IPS DF 19.7 (cell line): ENCODE results near the gene ZNF385B.

ENCODE experiments used
- DNase-seq: peaks from one replicate; pipeline ENCODE4 v3.0.0-alpha.2; 2013; ENCODE audit warnings: low read depth, low spot score

Gene ZNF385B

DNA sequence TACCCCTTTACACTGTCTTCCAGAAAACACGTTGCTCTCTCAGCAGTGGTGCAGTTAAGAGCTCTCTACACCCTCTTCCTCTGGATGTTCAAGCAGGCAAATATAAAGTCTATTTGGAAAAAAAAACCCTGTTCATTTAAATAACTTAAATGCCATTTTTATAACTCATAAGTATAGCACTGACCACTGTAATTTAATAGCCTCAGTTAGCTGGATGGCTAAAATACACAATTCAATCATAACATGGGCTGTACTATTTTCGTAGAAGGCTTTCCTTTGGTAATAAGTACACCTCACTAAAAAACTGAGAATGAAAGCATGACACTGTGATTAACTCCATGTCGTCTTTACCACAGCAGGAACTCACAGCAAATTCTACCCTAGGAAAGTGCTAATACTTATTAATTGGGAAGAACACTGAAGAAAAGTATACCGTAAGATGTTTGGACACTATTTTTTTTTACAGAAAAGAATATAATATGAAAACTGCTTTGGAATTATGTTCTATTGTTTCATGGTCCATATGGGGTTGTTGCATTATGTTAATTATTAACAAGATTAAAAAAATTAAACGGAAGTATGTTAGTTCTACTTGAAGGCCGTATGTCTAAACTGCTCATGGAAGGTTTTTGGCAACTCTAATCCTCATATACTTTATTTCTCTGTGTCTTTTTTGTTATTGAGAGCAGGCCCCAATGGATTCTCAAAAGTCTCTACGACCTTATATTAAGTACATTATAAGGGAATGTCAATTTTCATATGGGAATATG lies 269.1 kb downstream of the ZNF385B start:
- DNase-seq: no peak

DNA sequence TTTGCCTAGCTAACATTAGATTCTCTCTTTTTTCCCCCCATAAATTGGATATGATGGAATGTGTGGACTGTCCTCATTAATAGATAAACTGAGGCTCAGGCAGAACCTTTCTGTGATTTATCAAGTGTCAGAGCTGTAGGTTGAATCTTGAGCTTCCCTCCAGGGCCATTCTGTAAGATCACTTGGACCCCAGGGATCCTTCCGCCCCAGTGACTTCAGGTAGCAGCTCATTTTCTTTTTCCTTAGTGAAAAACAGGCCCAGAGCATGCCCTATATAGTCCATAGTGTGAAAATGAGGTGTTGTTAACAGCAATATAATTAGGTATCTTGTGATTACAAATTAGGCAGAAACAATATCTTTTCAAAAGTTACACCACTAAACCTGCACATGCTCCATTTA lies 269.7 kb downstream of the ZNF385B start:
- no peak for DNase-seq

DNA sequence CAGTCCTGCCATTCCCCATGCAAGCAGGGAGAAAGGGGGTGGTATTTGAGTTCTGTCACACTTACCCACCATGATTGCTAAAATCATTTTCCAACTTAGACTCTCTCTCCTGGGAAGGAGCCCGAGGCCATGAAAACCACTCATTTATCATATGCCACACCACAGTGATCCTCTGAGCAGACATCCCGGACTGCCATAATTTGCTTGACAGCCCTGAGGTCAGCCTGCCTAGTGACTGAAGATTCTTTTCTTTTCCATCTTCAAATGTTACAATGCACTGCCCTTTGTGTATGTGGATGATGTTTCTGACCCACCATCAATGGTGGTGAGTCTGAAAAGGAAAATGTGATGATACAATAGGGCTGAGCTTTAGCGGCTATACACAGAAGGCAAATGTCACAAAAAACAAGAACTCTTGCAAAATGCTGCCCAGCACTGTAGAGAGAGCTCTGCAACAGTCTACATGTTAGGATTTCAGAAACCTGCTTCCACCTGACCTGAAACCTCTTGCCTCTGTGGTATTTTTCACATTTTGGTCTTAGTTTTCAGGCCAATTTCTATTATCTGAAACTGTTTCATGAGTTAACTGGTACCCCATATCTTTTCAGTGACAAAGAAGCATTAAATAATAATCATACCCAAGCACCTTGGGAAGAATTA lies 272.8 kb downstream of the ZNF385B start:
- DNase-seq: no peak

DNA sequence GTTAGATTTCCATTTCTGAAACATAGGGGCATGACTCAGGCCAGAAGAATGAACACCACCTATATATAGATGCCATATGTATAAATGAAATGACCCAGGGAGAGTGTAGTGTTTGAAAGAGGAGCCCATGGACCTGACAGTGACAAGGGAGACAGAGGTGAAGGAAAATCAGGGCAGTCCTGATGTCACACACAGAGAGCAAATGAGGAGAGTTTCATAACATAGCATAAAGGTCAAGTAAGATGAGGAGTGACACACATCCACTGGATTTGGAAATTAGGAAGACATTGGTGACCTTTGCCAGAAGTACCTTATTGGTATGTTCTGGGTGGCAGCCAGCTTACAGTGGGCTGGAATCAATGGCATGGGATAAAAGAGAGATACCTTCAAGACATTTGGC lies 276.7 kb downstream of the ZNF385B start:
- DNase-seq: no peak

DNA sequence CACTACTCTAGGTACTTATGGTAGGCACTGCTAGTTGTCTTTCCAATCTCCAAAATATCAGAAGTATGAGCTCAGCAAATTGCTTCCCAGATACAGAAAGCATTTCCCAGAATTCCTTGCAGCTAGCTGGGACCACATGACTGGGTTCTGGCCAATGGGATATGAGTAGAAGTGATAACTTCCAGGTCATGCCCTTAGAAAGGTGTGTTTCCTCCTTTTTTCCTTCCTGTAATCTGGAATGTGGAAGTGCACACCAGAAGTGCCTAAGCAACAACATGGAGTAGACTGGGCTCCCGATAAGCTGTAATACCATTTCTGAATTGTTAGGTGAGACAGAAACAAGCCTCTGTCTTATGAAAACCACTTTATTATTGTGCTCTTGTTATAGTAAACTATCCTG lies 279.8 kb downstream of the ZNF385B start:
- no peak for DNase-seq

DNA sequence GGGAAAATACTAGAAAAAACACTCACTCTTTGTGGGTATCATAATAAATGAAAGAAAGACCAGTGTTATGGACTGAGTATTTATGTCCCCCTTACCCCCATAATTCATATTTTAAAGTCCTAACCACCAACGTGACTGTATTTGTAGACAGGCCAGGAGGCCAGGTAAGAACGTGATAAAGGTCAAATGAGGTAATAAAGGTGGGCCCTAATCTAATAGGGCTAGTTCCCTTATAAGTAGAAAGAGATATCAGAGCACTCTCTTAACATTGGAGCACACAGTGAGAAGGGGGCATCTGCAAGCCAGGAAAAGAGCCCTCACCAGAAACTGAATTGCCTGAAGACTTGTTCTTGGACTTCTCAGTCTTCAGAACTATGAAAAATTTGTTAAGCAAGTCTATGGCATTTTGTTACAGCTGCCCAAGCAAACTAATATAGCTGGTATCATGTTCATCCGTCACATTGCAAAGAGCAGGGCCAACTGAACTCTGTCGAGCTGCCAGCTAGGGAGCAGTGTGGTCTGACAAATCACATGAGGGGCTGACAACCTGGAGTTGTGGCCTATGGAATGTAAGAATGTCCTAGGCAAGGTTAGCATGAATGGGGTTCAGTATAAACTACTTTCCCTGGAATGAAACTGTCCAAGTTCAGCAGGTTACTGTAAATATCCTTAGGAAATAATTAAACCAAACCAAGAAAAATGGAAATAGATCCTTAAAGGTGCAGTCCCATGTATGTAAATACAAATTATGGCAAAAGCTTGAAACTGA lies 280.9 kb downstream of the ZNF385B start:
- no peak for DNase-seq

DNA sequence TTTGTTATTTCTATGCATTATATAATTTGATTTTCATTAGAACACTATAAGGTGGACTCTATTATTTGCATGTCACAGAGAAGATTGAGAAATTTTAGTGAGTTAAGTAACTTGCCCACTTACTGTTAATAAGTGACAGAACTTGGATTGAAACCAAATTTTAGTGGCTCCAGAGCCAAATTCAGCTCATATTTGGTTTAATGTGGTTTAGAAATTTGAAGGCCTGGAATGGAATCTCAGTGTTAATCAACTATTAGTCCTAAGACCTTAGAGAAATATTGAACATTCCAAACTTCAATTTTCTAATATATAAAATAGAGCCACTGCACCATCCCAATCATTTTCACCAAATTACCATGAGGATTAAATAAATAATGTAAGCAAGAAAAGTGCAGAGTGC lies 281.6 kb downstream of the ZNF385B start:
- DNase-seq: no peak

DNA sequence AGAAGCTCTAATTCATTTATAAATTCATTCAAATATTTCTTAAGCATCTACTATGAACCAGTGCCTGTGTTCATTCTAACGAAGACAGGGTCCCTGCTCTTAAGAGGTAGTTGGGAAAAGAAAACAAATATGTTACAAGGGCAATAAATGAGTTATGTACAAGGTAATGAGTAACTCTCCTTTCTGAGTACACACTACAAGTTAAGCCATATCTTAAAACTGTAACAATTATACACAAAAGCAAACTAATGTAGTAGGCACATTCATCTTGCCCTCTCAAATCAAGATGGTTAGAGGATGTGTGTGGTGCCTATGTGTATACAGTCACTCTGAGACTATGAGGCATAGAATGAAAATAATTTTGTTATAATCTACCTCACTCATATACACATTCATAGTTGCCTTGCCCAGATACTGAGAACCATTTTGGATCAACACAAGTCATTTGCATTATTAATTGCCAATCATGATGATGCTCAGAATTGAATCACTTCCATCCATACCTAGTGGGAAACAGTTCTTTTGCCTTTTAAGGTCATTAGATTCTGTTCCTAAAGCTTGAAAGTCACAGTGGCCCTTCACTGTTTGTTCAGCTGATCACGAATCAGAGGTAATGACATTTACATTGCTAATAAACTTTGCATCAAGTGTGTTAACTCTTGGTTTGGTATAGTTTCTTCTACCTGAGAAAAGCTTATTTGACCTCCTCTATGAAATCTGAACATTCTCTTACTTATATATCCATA lies 283.1 kb downstream of the ZNF385B start:
- DNase-seq: no peak

DNA sequence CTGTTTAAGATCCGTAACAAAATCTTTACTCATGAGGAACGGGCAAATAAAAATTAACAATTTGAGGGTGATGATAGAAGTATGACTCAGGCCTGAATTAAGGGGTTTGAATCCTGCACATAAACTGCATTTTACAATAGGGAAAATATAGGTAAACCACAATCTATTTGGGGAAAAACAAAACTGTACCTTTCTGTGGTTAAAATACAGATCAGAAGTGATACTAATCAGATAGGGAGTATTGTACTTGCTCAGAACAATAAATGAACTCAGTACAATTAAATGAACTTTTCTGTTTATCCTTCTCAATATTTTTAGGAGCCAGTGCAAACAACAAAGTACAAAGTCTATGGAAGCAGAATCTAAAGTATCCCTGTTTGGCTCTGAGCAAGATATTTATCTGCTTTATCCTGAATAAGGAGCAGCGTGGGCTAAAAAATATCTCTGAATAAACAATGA lies 287.3 kb downstream of the ZNF385B start:
- no peak for DNase-seq

DNA sequence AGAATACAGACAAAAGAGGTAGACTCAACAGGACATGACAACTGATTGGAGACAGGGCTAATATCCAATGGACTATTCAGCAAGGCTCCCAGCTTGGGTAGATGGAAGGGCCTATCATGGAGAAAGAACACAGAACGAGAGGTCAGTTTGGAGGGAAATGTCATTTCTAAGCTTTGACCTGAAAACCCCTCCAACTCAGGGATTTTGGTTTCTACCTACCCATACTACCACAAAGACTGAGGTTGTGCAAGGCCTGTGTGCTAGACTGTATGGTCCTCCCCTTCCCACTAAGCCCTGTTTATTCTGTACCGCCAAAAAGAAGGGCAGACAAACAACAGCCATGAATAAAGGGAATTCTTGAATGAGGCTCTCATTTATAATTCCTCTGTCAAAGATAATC lies 288.9 kb downstream of the ZNF385B start:
- DNase-seq: no peak

DNA sequence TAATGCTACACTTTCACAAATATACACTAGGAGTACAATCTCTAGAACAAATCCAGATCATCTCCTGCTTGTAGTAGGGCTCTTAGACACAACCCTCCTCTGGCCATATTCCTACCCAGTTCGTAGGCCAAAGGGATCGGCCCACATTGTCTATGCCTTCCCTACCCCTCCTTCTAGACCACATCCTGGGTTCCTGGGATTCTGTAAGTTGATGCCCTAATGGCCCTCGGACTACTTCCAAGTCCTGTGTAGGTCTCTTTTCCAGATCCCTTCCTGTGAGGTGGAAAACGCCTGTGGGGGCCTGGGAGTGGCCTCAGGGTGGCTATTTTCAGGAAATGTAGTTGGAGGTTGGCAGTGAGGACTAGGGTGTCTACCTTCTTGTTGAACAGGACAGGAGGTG lies 289.7 kb downstream of the ZNF385B start:
- DNase-seq: no peak

DNA sequence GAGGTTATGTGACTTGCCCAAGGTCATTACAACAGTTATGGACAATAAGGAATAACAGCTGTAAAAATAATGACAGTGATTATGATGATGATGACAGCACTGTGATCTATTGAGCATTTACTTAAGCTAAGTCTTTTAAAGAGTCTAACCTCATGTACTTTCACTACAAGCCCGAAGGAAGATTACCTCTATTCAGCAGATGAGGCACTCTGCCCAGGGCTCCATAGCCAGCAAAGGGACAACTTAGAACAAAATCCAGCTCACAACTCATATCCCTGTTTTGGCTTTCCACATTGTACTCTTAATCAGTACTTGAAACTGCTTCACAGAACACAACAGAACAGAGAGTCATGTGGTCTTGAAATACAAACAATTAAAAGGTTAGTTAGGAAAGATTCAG lies 290.2 kb downstream of the ZNF385B start:
- no peak for DNase-seq

DNA sequence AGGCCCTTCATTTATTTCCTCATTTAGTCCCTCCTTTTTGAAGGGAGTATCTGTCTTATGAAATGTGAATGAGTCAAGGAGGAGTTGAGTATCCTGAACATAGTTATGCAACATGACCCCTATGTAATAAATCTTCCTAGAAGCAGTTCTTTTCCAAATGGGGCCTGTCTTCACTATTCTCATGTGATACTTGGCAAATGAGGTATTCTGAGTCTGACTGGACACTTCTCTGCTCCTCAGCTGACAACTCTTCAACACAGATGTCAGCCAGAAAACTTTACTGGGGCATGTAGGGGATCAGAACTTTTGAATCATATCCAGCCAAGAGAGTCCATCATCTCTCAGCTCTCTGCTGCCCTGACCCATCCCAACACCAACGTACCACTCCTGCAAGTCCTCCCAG lies 291.6 kb downstream of the ZNF385B start:
- DNase-seq: no peak

DNA sequence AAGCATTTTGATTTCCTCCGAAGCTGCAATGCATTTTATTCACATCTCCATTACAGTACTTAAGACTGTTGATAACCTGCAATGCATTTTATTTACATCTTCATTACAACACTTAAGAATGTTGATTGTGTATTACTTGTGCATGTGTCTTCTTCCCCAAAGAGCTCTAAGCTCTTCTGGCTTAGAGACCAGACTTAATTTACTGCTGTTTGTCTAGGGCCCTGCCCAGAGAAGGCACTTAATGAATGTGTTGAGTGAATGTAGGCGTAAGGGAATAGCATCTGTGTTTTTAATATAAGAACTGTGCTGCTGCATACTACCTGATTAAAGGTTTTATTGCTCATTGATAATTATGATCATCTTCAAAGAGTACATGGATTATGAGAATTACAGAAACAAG lies 295.6 kb downstream of the ZNF385B start:
- DNase-seq: no peak

DNA sequence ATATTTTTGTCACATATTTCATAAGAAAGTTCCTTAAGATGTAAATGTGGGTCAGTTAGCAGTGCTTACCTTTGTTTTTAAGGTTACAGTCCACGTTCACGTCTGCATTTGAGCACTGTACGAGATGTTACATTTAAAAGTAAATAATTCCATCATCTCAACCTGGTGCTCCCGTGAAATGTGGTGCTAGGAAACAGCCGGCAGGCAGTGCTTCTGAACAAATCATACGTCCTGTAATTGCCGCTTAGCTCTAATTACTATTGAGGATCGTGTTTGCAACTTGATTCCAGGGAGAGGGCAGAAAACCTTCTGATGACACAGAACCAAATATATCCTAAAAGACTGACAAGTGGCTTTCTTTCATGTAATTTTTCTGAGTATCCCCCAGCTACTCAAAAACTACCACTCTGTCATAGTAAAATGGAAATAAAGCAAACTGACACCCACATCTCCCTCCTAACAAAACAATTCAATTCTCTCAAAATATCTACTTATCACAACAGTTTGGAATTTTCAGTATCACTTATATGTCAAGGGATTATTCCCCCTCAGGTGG lies 299.0 kb downstream of the ZNF385B start:
- no peak for DNase-seq

DNA sequence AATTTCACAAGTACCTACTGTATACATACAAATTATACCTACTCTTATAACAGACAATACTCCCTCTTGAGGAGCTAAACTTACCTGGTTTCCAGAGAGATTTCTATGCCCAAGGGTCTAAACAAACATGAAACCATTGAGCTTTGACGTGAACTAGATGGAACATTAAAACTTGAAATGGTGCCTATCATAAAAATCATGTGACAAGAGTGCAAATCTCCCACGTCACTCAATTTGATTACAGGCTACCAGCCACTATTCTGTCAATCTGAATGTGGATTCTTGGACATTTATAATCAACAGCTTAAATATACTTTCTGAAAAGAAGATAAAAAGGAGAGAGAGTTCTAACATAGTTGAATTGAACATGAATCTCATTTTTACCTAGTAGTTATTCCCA lies 299.7 kb downstream of the ZNF385B start:
- DNase-seq: no peak

DNA sequence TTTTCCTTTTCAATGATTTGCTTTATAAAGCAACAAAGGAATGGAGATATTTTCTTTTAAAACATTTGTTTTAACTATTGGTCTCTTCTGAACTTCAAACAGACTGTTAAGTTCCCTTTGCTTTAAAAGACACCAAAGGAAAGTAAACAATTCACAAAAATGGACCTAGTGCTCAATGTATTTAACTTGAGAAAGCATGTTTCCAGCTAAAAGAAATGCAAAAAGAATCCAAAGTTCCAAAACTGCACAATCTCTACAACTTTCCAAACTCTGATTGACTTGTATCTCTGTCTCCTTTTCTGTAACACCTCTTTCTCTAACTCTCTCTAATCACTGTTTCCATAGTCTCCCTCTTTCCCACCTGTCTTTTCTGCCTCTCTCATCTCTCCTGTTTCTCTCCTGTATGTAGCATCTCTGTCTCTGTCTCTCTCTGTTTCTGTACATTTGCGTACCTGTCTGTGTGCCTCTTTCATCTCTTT lies 301.1 kb downstream of the ZNF385B start:
- DNase-seq: no peak

DNA sequence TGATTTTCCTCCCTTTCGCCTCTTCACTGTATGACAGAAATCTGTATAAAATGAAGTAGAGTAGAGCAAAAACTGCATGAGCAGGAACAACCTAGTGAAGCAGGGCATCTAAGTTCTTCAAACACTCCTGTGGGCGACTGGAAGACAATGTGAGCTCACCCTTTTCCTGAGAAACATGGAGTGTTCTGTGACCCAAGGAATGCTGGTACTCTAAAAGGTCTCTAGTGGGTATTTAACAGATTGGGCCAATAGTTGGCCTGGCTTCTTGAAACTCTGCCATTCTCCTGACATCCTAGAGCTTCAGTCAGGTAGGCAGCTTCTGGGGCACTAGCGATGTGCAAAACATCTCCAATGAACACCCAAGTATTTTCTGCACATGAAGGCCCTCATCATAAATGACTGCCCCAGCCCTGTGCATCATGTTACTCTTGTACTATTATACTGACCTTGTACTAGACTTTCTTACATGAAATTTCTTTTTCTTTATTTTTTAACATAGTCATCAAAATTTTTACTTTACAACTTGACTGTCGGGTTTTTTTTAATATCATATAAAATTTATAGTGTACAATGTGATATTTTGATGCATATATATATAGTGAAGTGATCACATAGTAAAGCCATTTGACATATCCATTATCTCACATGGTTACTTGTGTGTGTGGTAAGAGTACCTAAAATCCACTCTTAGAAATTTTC lies 302.2 kb downstream of the ZNF385B start:
- DNase-seq: no peak

DNA sequence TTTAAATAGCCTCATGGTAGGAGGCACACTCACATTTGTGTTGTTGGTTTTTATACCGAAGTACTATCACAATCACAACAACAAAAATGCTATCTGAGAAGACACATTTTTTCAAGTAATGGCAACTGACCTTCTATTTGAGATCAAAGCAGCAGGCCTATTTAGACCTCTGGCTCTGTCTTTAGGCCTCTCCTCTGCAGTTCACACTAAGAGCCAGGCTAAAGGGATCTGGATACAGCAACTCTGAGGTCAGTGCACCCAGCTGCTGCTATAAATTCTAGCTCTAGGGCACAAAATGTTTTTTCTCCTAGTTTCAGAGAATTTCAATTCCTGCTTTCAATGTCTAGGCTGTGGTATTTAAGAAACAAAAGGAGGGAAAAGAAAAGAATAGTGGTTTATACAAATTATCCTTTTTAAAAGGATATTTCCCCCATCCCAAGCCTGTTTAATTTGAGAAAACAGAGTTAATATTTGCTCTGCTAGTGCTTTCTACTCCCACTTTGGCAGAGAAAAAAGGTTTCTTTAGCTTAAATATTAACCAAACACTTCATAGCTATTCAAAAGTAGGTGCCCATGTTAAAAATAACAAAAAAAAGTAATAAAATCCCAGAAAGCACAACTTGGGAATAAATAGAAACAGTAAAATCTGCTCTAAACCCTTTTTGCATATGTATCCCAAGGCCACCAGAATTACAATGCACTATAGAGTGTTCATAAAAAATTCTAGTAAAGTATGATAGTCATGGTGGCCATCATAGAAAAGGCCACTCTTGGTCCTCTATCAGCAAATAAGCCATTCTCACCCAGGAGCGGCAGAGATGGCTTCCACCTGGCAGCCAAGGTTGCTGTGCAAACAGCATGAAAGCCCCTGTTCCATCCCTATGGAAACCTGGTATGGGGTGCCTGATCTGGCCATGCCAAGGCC lies 303.1 kb downstream of the ZNF385B start:
- no peak for DNase-seq

DNA sequence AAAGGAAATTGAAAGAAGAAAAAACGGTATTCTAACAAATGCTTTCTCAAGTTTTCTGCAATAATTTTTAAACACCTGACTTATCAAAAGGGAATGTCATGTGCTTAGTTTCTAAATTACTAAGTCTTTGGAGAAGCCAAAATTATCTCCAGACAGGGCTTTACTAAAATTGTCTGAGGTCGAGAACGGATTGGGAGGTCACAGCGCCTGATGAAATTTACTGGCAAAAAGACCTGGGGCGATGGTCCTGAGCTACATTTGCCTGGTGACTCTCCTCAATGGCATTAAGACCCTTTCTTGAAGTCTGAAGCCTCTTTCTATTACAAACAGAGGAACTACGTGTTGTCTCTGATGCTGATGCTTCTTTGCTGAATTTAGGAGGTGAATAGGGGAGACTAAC lies 305.0 kb downstream of the ZNF385B start:
- DNase-seq: no peak
